Kidney epithelial cell (primary cell): ENCODE data around the gene THAP11. TPM values are rescaled to one million over a fixed set of nuclear protein-coding genes. Genes with fewer than 3 reads are reported as not detected.

Experiments
- DNase-seq: peaks from one replicate; pipeline ENCODE4 v3.0.0-alpha.2; 2010; ENCODE audit warnings: low read depth
- H3K27me3 ChIP-seq: 2 replicates; pipeline ENCODE4 v1.6.0; 2011; ENCODE audit warnings: low read length; ENCODE audit not compliant: control insufficient read depth, insufficient read depth
- H3K36me3 ChIP-seq: 2 replicates; pipeline ENCODE4 v1.5.1; 2011; ENCODE audit warnings: low read length; ENCODE audit not compliant: control insufficient read depth, insufficient read depth
- H3K4me3 ChIP-seq: 2 replicates; pipeline ENCODE4 v1.5.1; 2011; ENCODE audit warnings: low read depth, mild to moderate bottlenecking, control low read depth, low read length
- CTCF ChIP-seq: IDR thresholded peaks from 2 replicates; pipeline ENCODE4 v1.5.1; 2011; ENCODE audit warnings: mild to moderate bottlenecking, moderate library complexity, low read length, control low read depth, inconsistent platforms; ENCODE audit not compliant: insufficient read depth, poor library complexity, severe bottlenecking
- total RNA-seq: library from RNA; depleted of rRNA; stranded (reverse); fragments of >200 nt; gene quantifications from 2 replicates; pipeline ENCODE4 v1.2.3, GENCODE V29; 2015

Gene THAP11
- total RNA-seq, 1 donor from 2014 or later = 38.3 TPM

DNA sequence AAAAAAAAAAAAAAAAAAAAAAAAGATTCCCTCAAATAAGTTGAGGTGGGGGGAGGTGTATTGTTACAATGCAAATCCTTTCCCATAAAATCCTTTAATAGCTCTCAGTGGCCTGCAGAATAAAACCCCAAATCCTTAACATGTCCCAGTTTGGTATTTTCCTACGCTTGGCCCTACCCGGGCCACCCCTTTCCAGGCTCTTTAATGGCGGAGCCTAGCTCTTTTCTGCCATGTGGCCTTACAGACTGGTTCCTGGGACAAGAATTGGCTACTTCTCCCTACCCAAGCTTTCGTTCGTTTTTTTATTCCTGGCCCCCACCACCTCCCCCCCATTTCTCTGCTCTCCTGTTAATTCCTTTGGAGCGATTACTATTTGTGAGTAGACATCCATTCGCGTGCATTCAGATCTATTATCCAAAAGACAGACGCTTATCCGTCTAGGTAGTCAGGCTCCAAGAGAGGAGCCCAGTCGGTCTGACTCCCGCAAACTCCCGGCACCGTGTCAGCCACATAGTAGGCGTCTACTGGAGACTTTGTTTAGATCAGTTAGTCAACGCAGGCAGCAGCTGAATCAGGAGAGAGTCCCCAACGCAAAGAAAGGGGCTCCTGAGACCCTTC is 813 bp upstream of the THAP11 start:
- no peak for DNase-seq
- Histone ChIP-seq H3K36me3 (no peaks in the 10 kb centered on the region), H3K27me3 (no peaks in the 10 kb centered on the region), H3K4me3 (peak overlapping the region; percentile 18)
- no peak for TF ChIP-seq CTCF

DNA sequence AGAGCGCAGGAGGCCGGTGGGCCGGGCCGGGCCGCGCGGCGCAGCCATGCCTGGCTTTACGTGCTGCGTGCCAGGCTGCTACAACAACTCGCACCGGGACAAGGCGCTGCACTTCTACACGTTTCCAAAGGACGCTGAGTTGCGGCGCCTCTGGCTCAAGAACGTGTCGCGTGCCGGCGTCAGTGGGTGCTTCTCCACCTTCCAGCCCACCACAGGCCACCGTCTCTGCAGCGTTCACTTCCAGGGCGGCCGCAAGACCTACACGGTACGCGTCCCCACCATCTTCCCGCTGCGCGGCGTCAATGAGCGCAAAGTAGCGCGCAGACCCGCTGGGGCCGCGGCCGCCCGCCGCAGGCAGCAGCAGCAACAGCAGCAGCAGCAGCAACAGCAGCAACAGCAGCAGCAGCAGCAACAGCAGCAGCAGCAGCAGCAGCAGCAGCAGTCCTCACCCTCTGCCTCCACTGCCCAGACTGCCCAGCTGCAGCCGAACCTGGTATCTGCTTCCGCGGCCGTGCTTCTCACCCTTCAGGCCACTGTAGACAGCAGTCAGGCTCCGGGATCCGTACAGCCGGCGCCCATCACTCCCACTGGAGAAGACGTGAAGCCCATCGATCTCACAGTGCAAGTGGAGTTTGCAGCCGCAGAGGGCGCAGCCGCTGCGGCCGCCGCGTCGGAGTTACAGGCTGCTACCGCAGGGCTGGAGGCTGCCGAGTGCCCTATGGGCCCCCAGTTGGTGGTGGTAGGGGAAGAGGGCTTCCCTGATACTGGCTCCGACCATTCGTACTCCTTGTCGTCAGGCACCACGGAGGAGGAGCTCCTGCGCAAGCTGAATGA is 606 bp downstream of the THAP11 start:
- TF ChIP-seq CTCF = peak; percentile 39
- Histone ChIP-seq H3K27me3 (no peaks in the 10 kb centered on the region), H3K36me3 (no peaks in the 10 kb centered on the region), H3K4me3 (peak overlapping the region; percentile 97)
- DNase-seq = no peak

GRCh38 chr16:67843343-67843765 is 1.2 kb downstream of the THAP11 start:
- Histone ChIP-seq H3K27me3 (no peaks in the 10 kb centered on the region), H3K36me3 (no peaks in the 10 kb centered on the region), H3K4me3 (peak overlapping the region; percentile 97)
- DNase-seq = no peak
- TF ChIP-seq CTCF = no peak

GRCh38 chr16:67844497-67844896 is 2.4 kb downstream of the THAP11 start:
- H3K36me3 ChIP-seq = peaks cover 3% of the 10 kb centered on the region
- no peak overlapping the region for H3K4me3 ChIP-seq
- DNase-seq = no peak
- H3K27me3 ChIP-seq = no peaks in the 10 kb centered on the region
- TF ChIP-seq CTCF = no peak

DNA sequence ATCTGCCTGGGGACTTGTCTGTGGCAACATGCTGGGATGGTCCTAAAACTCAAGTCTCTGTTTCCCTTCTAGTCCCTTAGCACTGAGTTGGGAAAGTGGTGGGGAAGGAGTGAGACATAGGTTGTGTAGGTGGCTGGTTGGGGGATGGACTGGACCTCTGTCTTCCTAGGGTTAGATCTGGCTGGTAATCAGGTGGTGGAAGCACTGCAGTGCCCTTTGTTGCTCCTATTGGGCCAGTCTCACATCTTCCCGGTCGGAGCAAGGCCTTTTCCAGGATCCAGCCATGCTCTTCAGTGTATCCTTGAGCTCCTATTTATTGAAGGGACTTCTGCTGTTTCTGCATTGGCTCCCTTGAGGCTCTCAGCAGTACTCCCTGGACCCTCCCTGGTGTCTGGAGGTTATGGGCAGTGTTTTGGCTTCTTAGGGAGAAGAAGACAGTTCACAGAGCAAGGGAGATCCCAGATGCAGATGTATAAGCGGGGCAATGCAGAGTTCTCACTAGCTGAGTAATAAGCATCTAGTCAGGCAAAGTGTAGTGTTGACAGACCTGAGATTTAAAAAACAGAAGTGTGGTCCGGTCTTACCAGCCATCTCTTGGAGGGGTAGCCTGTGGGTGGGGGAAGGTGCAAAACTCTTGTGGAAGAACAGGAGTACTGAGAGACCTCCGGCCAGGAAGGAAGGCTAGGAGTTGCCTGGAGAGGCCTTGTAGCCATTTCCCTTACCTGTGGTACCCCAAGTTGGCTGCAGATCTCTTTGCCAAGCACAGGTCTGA is 3.4 kb downstream of the THAP11 start:
- peaks cover 3% of the 10 kb centered on the region for H3K36me3 ChIP-seq
- no peak for TF ChIP-seq CTCF
- no peak for DNase-seq
- H3K27me3 ChIP-seq = no peaks in the 10 kb centered on the region
- peak overlapping the region; percentile 96 for H3K4me3 ChIP-seq
